Muscle layer of colon (tissue), 2 donors: ENCODE measurements around the gene ASB13.

Experiments
- H3K27ac ChIP-seq: one replicate; pipeline ENCODE4 v1.7.0; 2013; ENCODE audit warnings: low read depth, mild to moderate bottlenecking, low read length, moderate library complexity
- H3K27me3 ChIP-seq, 2 donors: one replicate each; pipeline ENCODE4 v1.7.0; 2013; ENCODE audit warnings: low read length in 2 of 2, mild to moderate bottlenecking in 2 of 2; ENCODE audit not compliant: insufficient read depth in 2 of 2, control insufficient read depth in 1 of 2
- H3K36me3 ChIP-seq: one replicate; pipeline ENCODE4 v1.7.0; 2013; ENCODE audit warnings: mild to moderate bottlenecking, low read length; ENCODE audit not compliant: insufficient read depth
- H3K4me1 ChIP-seq: one replicate; pipeline ENCODE4 v1.7.0; 2013; ENCODE audit warnings: mild to moderate bottlenecking, low read length; ENCODE audit not compliant: insufficient read depth
- H3K4me3 ChIP-seq, 2 donors: one replicate each; pipeline ENCODE4 v1.7.0; 2013; ENCODE audit warnings: low read length in 2 of 2, low read depth in 1 of 2, mild to moderate bottlenecking in 1 of 2, moderate library complexity in 1 of 2
- H3K9ac ChIP-seq: one replicate; pipeline ENCODE4 v1.7.0; 2013; ENCODE audit warnings: low read length
- H3K9me3 ChIP-seq: one replicate; pipeline ENCODE4 v1.7.0; 2013; ENCODE audit warnings: mild to moderate bottlenecking, low read length
- donor health status: abdominal sarcoma.
- donor health status: Adenocarcinoma of cecum.

Gene ASB13

GRCh38 chr10:5608608-5609220, 57.7 kb downstream of the ASB13 start:
- no peak overlapping the region for H3K4me3 ChIP-seq
- no peaks in the 10 kb centered on the region for H3K9me3 ChIP-seq
- no peaks in the 10 kb centered on the region for H3K4me1 ChIP-seq
- no peaks in the 10 kb centered on the region for H3K36me3 ChIP-seq
- no peak overlapping the region for H3K9ac ChIP-seq
- no peak overlapping the region for H3K27ac ChIP-seq
- no peaks in the 10 kb centered on the region for H3K27me3 ChIP-seq

- Histone ChIP-seq H3K27ac (no peak overlapping the region), H3K9ac (no peak overlapping the region), H3K9me3 (no peaks in the 10 kb centered on the region), H3K36me3 (no peaks in the 10 kb centered on the region), H3K4me3 (no peak overlapping the region), H3K4me1 (no peaks in the 10 kb centered on the region), H3K27me3 (no peaks in the 10 kb centered on the region)
Observed at GRCh38 chr10:5607594-5607993, 58.8 kb downstream of the ASB13 start.

- no peak overlapping the region for H3K27ac ChIP-seq
- no peak overlapping the region for H3K9ac ChIP-seq
- no peak overlapping the region for H3K4me3 ChIP-seq
- no peaks in the 10 kb centered on the region for H3K27me3 ChIP-seq
- no peaks in the 10 kb centered on the region for H3K9me3 ChIP-seq
- H3K4me1 ChIP-seq: no peaks in the 10 kb centered on the region
- no peaks in the 10 kb centered on the region for H3K36me3 ChIP-seq
Observed at GRCh38 chr10:5606864-5607263, 59.5 kb downstream of the ASB13 start.

- H3K4me3 ChIP-seq: no peak overlapping the region
- H3K9me3 ChIP-seq: no peaks in the 10 kb centered on the region
- no peaks in the 10 kb centered on the region for H3K4me1 ChIP-seq
- no peaks in the 10 kb centered on the region for H3K27me3 ChIP-seq
- no peaks in the 10 kb centered on the region for H3K36me3 ChIP-seq
- H3K27ac ChIP-seq: no peak overlapping the region
- no peak overlapping the region for H3K9ac ChIP-seq
Observed at GRCh38 chr10:5606321-5606720, 60.1 kb downstream of the ASB13 start.

- no peaks in the 10 kb centered on the region for H3K36me3 ChIP-seq
- no peak overlapping the region for H3K4me3 ChIP-seq
- H3K27me3 ChIP-seq: no peaks in the 10 kb centered on the region
- H3K27ac ChIP-seq: no peak overlapping the region
- no peak overlapping the region for H3K9ac ChIP-seq
- no peaks in the 10 kb centered on the region for H3K4me1 ChIP-seq
- H3K9me3 ChIP-seq: no peaks in the 10 kb centered on the region
Observed at GRCh38 chr10:5604961-5605360, 61.4 kb downstream of the ASB13 start.

- Histone ChIP-seq H3K36me3 (no peaks in the 10 kb centered on the region), H3K9me3 (no peaks in the 10 kb centered on the region), H3K27me3 (no peaks in the 10 kb centered on the region), H3K27ac (no peak overlapping the region), H3K4me3 (no peak overlapping the region), H3K4me1 (no peaks in the 10 kb centered on the region), H3K9ac (no peak overlapping the region)
Observed at GRCh38 chr10:5604236-5604925, 62.0 kb downstream of the ASB13 start.

- Histone ChIP-seq H3K4me3 (no peak overlapping the region), H3K4me1 (no peaks in the 10 kb centered on the region), H3K27me3 (no peaks in the 10 kb centered on the region), H3K27ac (no peak overlapping the region), H3K9me3 (no peaks in the 10 kb centered on the region), H3K36me3 (no peaks in the 10 kb centered on the region), H3K9ac (no peak overlapping the region)
Observed at GRCh38 chr10:5603848-5604170, 62.6 kb downstream of the ASB13 start.

- Histone ChIP-seq H3K27me3 (no peaks in the 10 kb centered on the region), H3K36me3 (no peaks in the 10 kb centered on the region), H3K4me3 (no peak overlapping the region), H3K9ac (no peak overlapping the region), H3K27ac (no peak overlapping the region), H3K4me1 (no peaks in the 10 kb centered on the region), H3K9me3 (no peaks in the 10 kb centered on the region)
Observed at GRCh38 chr10:5603091-5603847, 63.1 kb downstream of the ASB13 start.

GRCh38 chr10:5601826-5602495, 64.4 kb downstream of the ASB13 start:
- Histone ChIP-seq H3K9me3 (no peaks in the 10 kb centered on the region), H3K27ac (no peak overlapping the region), H3K9ac (no peak overlapping the region), H3K27me3 (no peaks in the 10 kb centered on the region), H3K4me1 (no peaks in the 10 kb centered on the region), H3K36me3 (no peaks in the 10 kb centered on the region), H3K4me3 (no peak overlapping the region)

GRCh38 chr10:5600908-5601307, 65.5 kb downstream of the ASB13 start:
- H3K4me1 ChIP-seq: no peaks in the 10 kb centered on the region
- H3K27me3 ChIP-seq: no peaks in the 10 kb centered on the region
- no peaks in the 10 kb centered on the region for H3K36me3 ChIP-seq
- H3K4me3 ChIP-seq: no peak overlapping the region
- no peak overlapping the region for H3K9ac ChIP-seq
- H3K27ac ChIP-seq: no peak overlapping the region
- H3K9me3 ChIP-seq: no peaks in the 10 kb centered on the region

- no peaks in the 10 kb centered on the region for H3K36me3 ChIP-seq
- no peak overlapping the region for H3K27ac ChIP-seq
- H3K4me1 ChIP-seq: no peaks in the 10 kb centered on the region
- no peaks in the 10 kb centered on the region for H3K9me3 ChIP-seq
- no peak overlapping the region for H3K9ac ChIP-seq
- H3K4me3 ChIP-seq: no peak overlapping the region
- no peaks in the 10 kb centered on the region for H3K27me3 ChIP-seq
Observed at GRCh38 chr10:5599613-5600520, 66.5 kb downstream of the ASB13 start.
